Brain microvascular endothelial cell (primary cell): ENCODE results near the gene HNRNPAB.
"Not testable (repeated sequence)": the region's sequence is repeated elsewhere in the genome, so short reads cannot be mapped to it uniquely, and the experiment has no call there.

ENCODE experiments used
- DNase-seq: peaks from one replicate; pipeline ENCODE4 v3.0.0-alpha.2; 2020
- H3K27ac ChIP-seq: fragments of 250-450 bp; sonication (Bioruptor Pico); 2 replicates; pipeline ENCODE4 v1.5.1; 2020; ENCODE audit warnings: mild to moderate bottlenecking, moderate library complexity
- H3K27me3 ChIP-seq: fragments of 250-450 bp; sonication (Bioruptor Pico); replicated peaks from 2 replicates; pipeline ENCODE4 v1.5.1; 2020; ENCODE audit warnings: mild to moderate bottlenecking
- H3K36me3 ChIP-seq: fragments of 250-450 bp; sonication (Bioruptor Pico); replicated peaks from 2 replicates; pipeline ENCODE4 v1.5.1; 2020; ENCODE audit warnings: mild to moderate bottlenecking
- H3K4me3 ChIP-seq: 2 replicates; pipeline ENCODE4 v1.5.1; 2011; ENCODE audit warnings: low read depth, mild to moderate bottlenecking, control low read depth, low read length, moderate library complexity
- in situ Hi-C: cut with HindIII; loops from 2 replicates; pipeline ENCODE4 v1.10.0; 2017; ENCODE audit warnings: low sequenced_read_pairs, low pct_ligation_motif_present
- TF ChIP-seq, protein P1 (sequence below): IDR thresholded peaks from 2 replicates; pipeline ENCODE4 v1.5.1; 2011; ENCODE audit warnings: low read depth, mild to moderate bottlenecking, moderate library complexity, low read length, control low read depth, inconsistent platforms; ENCODE audit errors: missing control alignments

The HNRNPAB gene

DNA sequence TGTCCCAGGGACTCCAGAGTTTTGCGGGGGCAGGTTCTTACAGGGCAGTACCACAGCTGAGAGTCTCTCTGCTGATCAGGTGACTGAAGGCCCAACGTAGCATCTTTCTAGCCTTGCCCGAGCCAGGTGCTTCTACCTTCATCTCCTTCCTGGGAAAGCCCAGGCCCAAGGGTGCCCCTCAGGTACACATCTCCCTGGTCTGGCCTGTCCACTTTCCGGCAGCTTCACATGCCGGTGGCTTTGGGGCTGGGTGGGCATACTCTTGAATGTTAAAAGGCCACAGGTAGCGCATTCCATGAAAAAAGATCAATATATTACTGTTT lies 33.9 kb downstream of the HNRNPAB start:
- TF ChIP-seq, protein P1, sequence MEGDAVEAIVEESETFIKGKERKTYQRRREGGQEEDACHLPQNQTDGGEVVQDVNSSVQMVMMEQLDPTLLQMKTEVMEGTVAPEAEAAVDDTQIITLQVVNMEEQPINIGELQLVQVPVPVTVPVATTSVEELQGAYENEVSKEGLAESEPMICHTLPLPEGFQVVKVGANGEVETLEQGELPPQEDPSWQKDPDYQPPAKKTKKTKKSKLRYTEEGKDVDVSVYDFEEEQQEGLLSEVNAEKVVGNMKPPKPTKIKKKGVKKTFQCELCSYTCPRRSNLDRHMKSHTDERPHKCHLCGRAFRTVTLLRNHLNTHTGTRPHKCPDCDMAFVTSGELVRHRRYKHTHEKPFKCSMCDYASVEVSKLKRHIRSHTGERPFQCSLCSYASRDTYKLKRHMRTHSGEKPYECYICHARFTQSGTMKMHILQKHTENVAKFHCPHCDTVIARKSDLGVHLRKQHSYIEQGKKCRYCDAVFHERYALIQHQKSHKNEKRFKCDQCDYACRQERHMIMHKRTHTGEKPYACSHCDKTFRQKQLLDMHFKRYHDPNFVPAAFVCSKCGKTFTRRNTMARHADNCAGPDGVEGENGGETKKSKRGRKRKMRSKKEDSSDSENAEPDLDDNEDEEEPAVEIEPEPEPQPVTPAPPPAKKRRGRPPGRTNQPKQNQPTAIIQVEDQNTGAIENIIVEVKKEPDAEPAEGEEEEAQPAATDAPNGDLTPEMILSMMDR, result no peak
- Histone ChIP-seq H3K36me3 (no peaks in the 10 kb centered on the region), H3K27ac (no peak overlapping the region), H3K27me3 (no peaks in the 10 kb centered on the region), H3K4me3 (no peak overlapping the region)
- in situ Hi-C loops, result no loop called here
- DNase-seq, result no peak

DNA sequence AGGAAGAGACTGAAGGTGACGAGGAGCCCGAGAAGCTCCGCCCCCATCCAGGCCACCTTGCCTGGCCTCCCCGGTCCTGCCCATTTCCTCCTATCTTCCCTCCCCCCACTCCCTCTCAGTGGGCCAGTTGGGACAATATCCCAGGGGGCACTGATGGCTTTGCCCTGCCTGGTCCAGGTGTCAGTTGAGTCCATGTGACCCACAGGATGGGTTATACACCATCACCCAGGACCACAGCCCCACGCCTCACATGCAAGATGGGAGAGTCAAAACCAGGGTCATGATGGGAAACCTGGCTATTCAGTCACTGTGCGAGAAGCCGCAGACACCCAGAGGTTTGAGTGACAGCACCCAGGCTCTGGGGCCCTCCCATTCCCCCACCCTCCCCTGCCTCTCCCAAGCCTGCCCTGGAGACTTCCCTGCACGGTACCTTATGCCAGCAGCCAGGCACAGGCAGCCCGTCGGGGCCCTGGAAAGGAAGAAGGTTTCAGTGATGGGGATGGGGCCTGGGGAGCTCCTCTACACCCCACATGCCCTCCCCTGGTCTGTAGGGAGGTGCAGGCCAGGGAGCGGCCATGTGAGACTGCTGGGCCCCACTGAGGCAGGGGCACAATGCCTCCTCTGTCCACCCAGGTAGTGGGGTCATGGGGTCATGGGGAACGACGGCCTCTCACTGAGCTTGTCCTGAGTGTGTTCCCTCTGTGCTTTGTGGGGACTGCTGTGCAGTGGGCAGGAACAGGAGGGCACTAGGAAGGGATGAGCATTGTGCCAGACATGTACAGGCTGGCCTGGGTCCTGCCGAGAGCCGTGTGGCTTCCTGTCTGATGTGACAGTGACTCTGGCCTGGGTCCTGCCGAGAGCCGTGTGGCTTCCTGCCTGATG lies 34.6 kb downstream of the HNRNPAB start:
- H3K27ac ChIP-seq, result no peak overlapping the region
- in situ Hi-C loops, result no loop called here
- H3K36me3 ChIP-seq, result no peaks in the 10 kb centered on the region

DNA sequence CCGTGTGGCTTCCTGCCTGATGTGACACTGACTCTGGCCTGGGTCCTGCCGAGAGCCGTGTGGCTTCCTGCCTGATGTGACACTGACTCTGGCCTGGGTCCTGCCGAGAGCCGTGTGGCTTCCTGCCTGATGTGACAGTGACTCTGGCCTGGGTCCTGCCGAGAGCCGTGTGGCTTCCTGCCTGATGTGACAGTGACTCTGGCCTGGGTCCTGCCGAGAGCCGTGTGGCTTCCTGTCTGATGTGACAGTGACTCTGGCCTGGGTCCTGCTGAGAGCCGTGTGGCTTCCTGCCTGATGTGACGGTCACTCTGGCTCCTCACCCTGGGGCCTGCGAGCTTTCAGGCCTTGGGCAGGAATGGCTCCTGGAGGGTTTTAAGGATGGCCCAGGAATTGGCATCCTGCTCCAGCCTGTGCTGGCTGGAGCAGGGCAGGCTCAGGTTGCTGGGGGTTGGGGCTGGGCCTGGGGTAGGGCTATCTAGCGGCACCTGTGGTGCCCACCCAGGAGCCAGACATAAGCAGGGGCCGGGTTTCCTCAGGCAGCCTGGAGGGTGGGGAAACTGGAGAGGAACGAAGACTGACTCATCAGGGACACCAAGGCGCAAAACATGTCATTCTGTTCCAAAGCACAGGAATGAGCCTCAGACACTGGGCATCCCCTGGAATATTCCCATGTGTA lies 35.4 kb downstream of the HNRNPAB start:
- H3K4me3 ChIP-seq, DNase-seq, H3K27me3 ChIP-seq, H3K36me3 ChIP-seq, H3K27ac ChIP-seq, in situ Hi-C loops: not testable (repeated sequence)

More for the DNA sequence above, 34.6 kb downstream of the HNRNPAB start:
- TF ChIP-seq, protein P1, result no peak
- H3K4me3 ChIP-seq, result no peak overlapping the region
- DNase-seq, result no peak
- no peaks in the 10 kb centered on the region for H3K27me3 ChIP-seq

DNA sequence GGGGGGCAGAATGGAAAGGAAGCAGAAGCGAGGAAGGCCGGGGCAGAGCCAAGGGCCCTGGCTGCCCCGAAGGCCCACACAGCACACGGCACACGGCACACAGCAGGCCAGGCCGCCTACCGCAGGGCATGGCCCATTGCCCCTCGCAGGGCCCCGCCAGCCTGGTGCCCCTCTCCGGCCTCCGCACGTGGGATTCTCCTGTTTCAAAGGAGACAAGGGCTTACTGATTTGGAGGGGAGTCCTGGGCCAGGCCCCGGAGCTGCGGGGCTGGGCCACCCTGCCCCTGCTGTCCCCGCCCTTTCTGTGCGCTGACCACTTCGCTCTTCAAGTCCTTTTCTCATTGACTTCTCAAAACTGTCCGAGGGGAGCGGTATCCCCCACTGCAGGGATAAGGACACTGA lies 36.0 kb downstream of the HNRNPAB start:
- no peak overlapping the region for H3K27ac ChIP-seq
- DNase-seq, result no peak
- no peak overlapping the region for H3K4me3 ChIP-seq
- no peaks in the 10 kb centered on the region for H3K36me3 ChIP-seq
- TF ChIP-seq, protein P1, result no peak
- H3K27me3 ChIP-seq, result no peaks in the 10 kb centered on the region
- in situ Hi-C loops, result no loop called here

DNA sequence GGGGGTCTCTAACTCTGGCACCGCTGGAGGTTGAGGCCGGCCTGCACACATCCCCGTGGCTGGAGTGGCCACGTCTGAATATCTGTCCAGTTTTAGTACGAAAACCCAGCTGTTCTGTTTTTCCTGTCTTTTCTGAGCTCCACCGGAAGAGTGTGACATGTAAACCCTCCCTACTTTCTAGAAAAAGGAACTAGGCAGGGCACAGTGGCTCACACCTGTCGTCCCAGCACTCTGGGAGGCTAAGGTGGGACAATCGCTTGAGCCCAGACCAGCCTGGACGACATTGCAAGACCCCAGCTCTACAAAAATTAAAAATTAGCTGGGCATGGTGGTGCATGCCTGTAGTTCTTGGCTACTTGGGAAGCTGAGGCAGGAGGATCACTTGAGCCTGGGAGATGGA lies 36.4 kb downstream of the HNRNPAB start:
- TF ChIP-seq, protein P1, result no peak
- Histone ChIP-seq H3K36me3 (no peaks in the 10 kb centered on the region), H3K27ac (no peak overlapping the region), H3K4me3 (no peak overlapping the region), H3K27me3 (no peaks in the 10 kb centered on the region)
- in situ Hi-C loops, result no loop called here
- no peak for DNase-seq

DNA sequence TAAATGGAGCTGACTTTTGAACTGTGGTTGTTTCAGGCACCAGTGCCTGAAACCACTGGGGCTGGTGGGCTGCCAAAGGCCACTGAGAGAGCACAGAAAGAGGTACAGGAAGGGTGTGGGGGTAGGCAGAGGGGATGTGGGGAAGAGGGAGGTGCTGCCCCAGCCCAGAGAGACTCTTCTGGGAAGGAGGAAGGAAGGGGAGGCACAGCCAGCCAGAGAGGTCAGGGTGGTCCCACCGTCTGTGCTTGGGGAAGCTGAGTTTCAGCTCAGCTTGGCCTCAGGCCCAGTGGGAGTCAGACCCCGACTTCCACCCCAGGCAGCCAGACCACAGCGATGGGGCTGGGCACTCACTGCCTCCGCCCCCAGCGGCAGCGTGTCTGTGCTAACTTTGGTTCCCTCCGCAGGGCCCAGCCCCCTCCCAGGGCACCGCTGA lies 36.9 kb downstream of the HNRNPAB start:
- Histone ChIP-seq H3K36me3 (no peaks in the 10 kb centered on the region), H3K27ac (no peak overlapping the region), H3K4me3 (no peak overlapping the region), H3K27me3 (no peaks in the 10 kb centered on the region)
- no peak for DNase-seq
- TF ChIP-seq, protein P1, result no peak
- in situ Hi-C loops, result no loop called here
